NCI-H1417 (cell line): ENCODE results near the gene NR4A2.

Source experiments
- DNase-seq, 3 experiments: peaks; one replicate each; lab custom pipeline; 2025; lab: John Stamatoyannopoulos, UW

NR4A2 gene

GRCh38 chr2:156332534-156333273, at the start of gene NR4A2:
Gene NR4A2 (minus strand): TSS chr2:156332721. CDS start chr2:156330186, 2,535 bp downstream.
- peak; percentile 58 to 72 (median 70) for DNase-seq

- DNase-seq: no peak
Measured at GRCh38 chr2:156380117-156380645, 47.7 kb upstream of the NR4A2 start.

- no peak for DNase-seq
Measured at GRCh38 chr2:156379714-156380113, 47.2 kb upstream of the NR4A2 start.

GRCh38 chr2:156379071-156379470, 46.5 kb upstream of the NR4A2 start:
- DNase-seq: no peak

- DNase-seq: no peak
Measured at GRCh38 chr2:156366753-156367152, 34.2 kb upstream of the NR4A2 start.

GRCh38 chr2:156363141-156363540, 30.6 kb upstream of the NR4A2 start:
- no peak for DNase-seq

GRCh38 chr2:156356014-156356754, 23.7 kb upstream of the NR4A2 start:
- DNase-seq: no peak

- no peak for DNase-seq
Measured at GRCh38 chr2:156352911-156353310, 20.4 kb upstream of the NR4A2 start.

GRCh38 chr2:156350374-156351142, 18.0 kb upstream of the NR4A2 start:
- DNase-seq: no peak

- DNase-seq: no peak
Measured at GRCh38 chr2:156349605-156350004, 17.1 kb upstream of the NR4A2 start.

GRCh38 chr2:156349161-156349560, 16.6 kb upstream of the NR4A2 start:
- no peak for DNase-seq

GRCh38 chr2:156347431-156347830, 14.9 kb upstream of the NR4A2 start:
- DNase-seq: no peak

GRCh38 chr2:156346731-156347130, 14.2 kb upstream of the NR4A2 start:
- DNase-seq: no peak

- no peak for DNase-seq
Measured at GRCh38 chr2:156345582-156345981, 13.1 kb upstream of the NR4A2 start.

GRCh38 chr2:156343940-156344301, 11.4 kb upstream of the NR4A2 start:
- no peak for DNase-seq

- DNase-seq: peak in 1 of 3 experiments; percentile 7
Measured at GRCh38 chr2:156343096-156343939, 10.8 kb upstream of the NR4A2 start.

GRCh38 chr2:156342254-156343095, 10.0 kb upstream of the NR4A2 start:
- peak; percentile 63 to 81 (median 75) for DNase-seq

- DNase-seq: peak; percentile 43 to 69 (median 67)
Measured at GRCh38 chr2:156341452-156342253, 9.1 kb upstream of the NR4A2 start.

GRCh38 chr2:156340804-156341451, 8.4 kb upstream of the NR4A2 start:
- DNase-seq: peak in 2 of 3 experiments; percentile 26 to 59
